WI38 (cell line): Measurements from ENCODE around the gene DENND11.

Experiments used
- H3K4me3 ChIP-seq: 2 replicates; pipeline ENCODE4 v1.5.1; 2011; ENCODE audit warnings: low read depth, mild to moderate bottlenecking, control low read depth, low read length
- CTCF ChIP-seq: IDR thresholded peaks from 2 replicates; pipeline ENCODE4 v1.5.1; 2012; ENCODE audit warnings: low read depth, mild to moderate bottlenecking, control low read depth, low read length

DENND11 gene

GRCh38 chr7:141702047-141702567 is at the start of gene DENND11:
Gene DENND11 (minus strand): TSS chr7:141702166. CDS start chr7:141702153, 13 bp downstream.
- no peak for TF ChIP-seq CTCF
- peak within 1 kb of the TSS; percentile 66 for H3K4me3 ChIP-seq

- H3K4me3 ChIP-seq, result no peak overlapping the region
- no peak for TF ChIP-seq CTCF
Measured at GRCh38 chr7:141748396-141748795, 46.4 kb upstream of the DENND11 start.

- TF ChIP-seq CTCF, result no peak
- no peak overlapping the region for H3K4me3 ChIP-seq
Measured at GRCh38 chr7:141744131-141744530, 42.2 kb upstream of the DENND11 start.

- no peak overlapping the region for H3K4me3 ChIP-seq
- TF ChIP-seq CTCF, result no peak
Measured at GRCh38 chr7:141742229-141742628, 40.3 kb upstream of the DENND11 start.

- no peak for TF ChIP-seq CTCF
- peak overlapping the region; percentile 70 for H3K4me3 ChIP-seq
Measured at GRCh38 chr7:141739250-141739649, 37.3 kb upstream of the DENND11 start.

GRCh38 chr7:141738592-141739013 is 36.6 kb upstream of the DENND11 start:
- H3K4me3 ChIP-seq, result peak overlapping the region; percentile 70
- peak; percentile 5; the same call in 1 of the 2 replicates for TF ChIP-seq CTCF

- peak within 1 kb of the TSS; percentile 70 for H3K4me3 ChIP-seq
- TF ChIP-seq CTCF, result peak; percentile 82; the same call in 1 of the 2 replicates
Measured at GRCh38 chr7:141737836-141738591, 36.0 kb upstream of the DENND11 start, which contains the start of gene SSBP1. Gene SSBP1 (plus strand): TSS chr7:141738358. CDS start chr7:141739167, 809 bp downstream.
